ENCODE data around the gene KRT82.

DNA sequence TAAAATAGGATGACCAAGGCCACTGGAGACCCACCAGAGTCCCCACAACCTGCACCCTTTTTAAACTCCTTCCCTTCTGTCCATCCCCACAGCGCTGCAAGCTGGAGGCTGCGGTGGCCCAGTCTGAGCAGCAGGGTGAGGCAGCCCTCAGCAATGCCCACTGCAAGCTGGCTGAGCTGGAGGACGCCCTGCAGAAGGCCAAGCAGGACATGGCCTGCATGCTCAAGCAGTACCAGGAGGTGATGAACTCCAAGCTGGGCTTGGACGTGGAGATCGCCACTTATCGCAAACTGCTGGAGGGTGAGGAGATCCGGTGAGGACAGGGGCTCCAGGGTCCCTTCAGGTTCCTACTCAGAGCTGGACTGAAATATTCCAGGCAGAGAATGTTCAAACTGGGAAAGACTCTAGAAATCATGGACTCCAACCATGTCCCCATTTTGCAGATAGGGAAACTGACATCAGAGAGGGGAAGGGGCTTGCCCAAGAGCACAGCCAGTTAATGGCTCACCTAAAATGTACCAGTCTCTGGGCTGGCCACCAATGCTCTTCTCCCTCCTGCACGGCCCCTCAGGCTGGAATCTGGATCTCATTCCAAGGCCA lies 56.0 kb downstream of the KRT82 start:
- TF ChIP-seq CTCF (conservative IDR thresholded peaks at IDR 0.05; ENCODE audit: low read length) (no peak), EZH2phosphoT487 (IDR thresholded peaks at IDR 0.05; ENCODE audit: borderline replicate concordance, low read depth, low read length) (no peak)
